Ecto neural progenitor cell (in vitro differentiated cells): ENCODE data around the gene TRIM32.

Experiments used
- DNase-seq: peaks from one replicate; pipeline ENCODE4 v3.0.0-alpha.2; 2018; ENCODE audit warnings: low spot score

TRIM32 gene

GRCh38 chr9:116705531-116705930 lies 18.4 kb downstream of the TRIM32 start:
- no peak for DNase-seq

GRCh38 chr9:116706310-116707290 lies 19.5 kb downstream of the TRIM32 start:
- DNase-seq, result no peak

- DNase-seq, result no peak
Observed at GRCh38 chr9:116712781-116713180, 25.7 kb downstream of the TRIM32 start.

GRCh38 chr9:116713271-116713670 lies 26.2 kb downstream of the TRIM32 start:
- DNase-seq, result no peak

- DNase-seq, result no peak
Observed at GRCh38 chr9:116715751-116716150, 28.6 kb downstream of the TRIM32 start.

GRCh38 chr9:116716438-116716837 lies 29.3 kb downstream of the TRIM32 start:
- no peak for DNase-seq

GRCh38 chr9:116717150-116717549 lies 30.0 kb downstream of the TRIM32 start:
- no peak for DNase-seq

- DNase-seq, result no peak
Observed at GRCh38 chr9:116718111-116718510, 31.0 kb downstream of the TRIM32 start.

GRCh38 chr9:116720111-116720510 lies 33.0 kb downstream of the TRIM32 start:
- DNase-seq, result no peak

GRCh38 chr9:116721411-116721810 lies 34.3 kb downstream of the TRIM32 start:
- no peak for DNase-seq

- DNase-seq, result no peak
Observed at GRCh38 chr9:116721944-116722343, 34.8 kb downstream of the TRIM32 start.

GRCh38 chr9:116724123-116724522 lies 37.0 kb downstream of the TRIM32 start:
- DNase-seq, result no peak

GRCh38 chr9:116726602-116727001 lies 39.5 kb downstream of the TRIM32 start:
- DNase-seq, result no peak

- DNase-seq, result no peak
Observed at GRCh38 chr9:116733010-116733641, 46.0 kb downstream of the TRIM32 start.

GRCh38 chr9:116736399-116737151 lies 49.5 kb downstream of the TRIM32 start:
- DNase-seq, result no peak

- DNase-seq, result peak; percentile 93
Observed at GRCh38 chr9:116737152-116737546, 50.0 kb downstream of the TRIM32 start.

- no peak for DNase-seq
Observed at GRCh38 chr9:116741086-116741740, 54.1 kb downstream of the TRIM32 start.

- DNase-seq, result no peak
Observed at GRCh38 chr9:116741742-116742141, 54.6 kb downstream of the TRIM32 start.

GRCh38 chr9:116749176-116749575 lies 62.1 kb downstream of the TRIM32 start:
- DNase-seq, result no peak

- no peak for DNase-seq
Observed at GRCh38 chr9:116749772-116750171, 62.7 kb downstream of the TRIM32 start.

- no peak for DNase-seq
Observed at GRCh38 chr9:116750510-116750909, 63.4 kb downstream of the TRIM32 start.
